Fibroblast of gingiva (primary cell): Measurements from ENCODE around the gene ESR1.
"Not testable (repeated sequence)": the region's sequence is repeated elsewhere in the genome, so short reads cannot be mapped to it uniquely, and the experiment has no call there.

Experiments used
- DNase-seq: peaks from one replicate; pipeline ENCODE4 v3.0.0-alpha.2; 2011; ENCODE audit warnings: low read depth

Gene ESR1

GRCh38 chr6:152135755-152136448, 328.4 kb downstream of the ESR1 start:
- no peak for DNase-seq

GRCh38 chr6:152136449-152136825, 329.0 kb downstream of the ESR1 start:
- DNase-seq: no peak

GRCh38 chr6:152138344-152138743, 330.9 kb downstream of the ESR1 start:
- DNase-seq: not testable (repeated sequence)

GRCh38 chr6:152142105-152142504, 334.6 kb downstream of the ESR1 start:
- DNase-seq: peak; percentile 88

GRCh38 chr6:152143359-152143758, 335.9 kb downstream of the ESR1 start:
- DNase-seq: no peak

GRCh38 chr6:152146385-152146784, 338.9 kb downstream of the ESR1 start:
- peak; percentile 82 for DNase-seq

GRCh38 chr6:152147269-152147668, 339.8 kb downstream of the ESR1 start:
- DNase-seq: no peak

GRCh38 chr6:152148412-152148811, 340.9 kb downstream of the ESR1 start:
- no peak for DNase-seq

GRCh38 chr6:152150196-152150595, 342.7 kb downstream of the ESR1 start:
- peak; percentile 81 for DNase-seq

- DNase-seq: no peak
Measured at GRCh38 chr6:152151920-152152319, 344.4 kb downstream of the ESR1 start.

GRCh38 chr6:152154559-152155356, 347.3 kb downstream of the ESR1 start:
- DNase-seq: no peak

GRCh38 chr6:152155792-152156191, 348.3 kb downstream of the ESR1 start:
- DNase-seq: no peak

GRCh38 chr6:152160346-152160745, 352.9 kb downstream of the ESR1 start:
- no peak for DNase-seq

- DNase-seq: peak; percentile 23
Measured at GRCh38 chr6:152161501-152161900, 354.0 kb downstream of the ESR1 start.

GRCh38 chr6:152164957-152165356, 357.5 kb downstream of the ESR1 start:
- DNase-seq: no peak

- DNase-seq: no peak
Measured at GRCh38 chr6:152166497-152166896, 359.0 kb downstream of the ESR1 start.

- DNase-seq: no peak
Measured at GRCh38 chr6:152166897-152167296, 359.4 kb downstream of the ESR1 start.

GRCh38 chr6:152167641-152168603, 360.4 kb downstream of the ESR1 start:
- DNase-seq: no peak

GRCh38 chr6:152170313-152170701, 362.8 kb downstream of the ESR1 start:
- no peak for DNase-seq

GRCh38 chr6:152170702-152171667, 363.5 kb downstream of the ESR1 start:
- no peak for DNase-seq

- DNase-seq: peak; percentile 80
Measured at GRCh38 chr6:152173321-152173720, 365.8 kb downstream of the ESR1 start.
